CD14-positive monocyte (primary cell): ENCODE measurements around the gene LACTBL1. TPM values are rescaled to one million over a fixed set of nuclear protein-coding genes. Genes with fewer than 3 reads are reported as not detected.

ENCODE experiments used
- DNase-seq, 3 donors: peaks; one replicate each; pipeline ENCODE4 v3.0.0-alpha.2; 2011 to 2022
- H2AFZ ChIP-seq: 2 replicates; pipeline ENCODE4 v1.6.0; 2012; ENCODE audit warnings: mild to moderate bottlenecking, low read depth, low read length, inconsistent platforms; ENCODE audit not compliant: insufficient read depth, poor library complexity, severe bottlenecking
- H3K27ac ChIP-seq, 2 donors: 1 replicate in 1 of 2; 2 replicates in 1 of 2; pipeline ENCODE4 v1.5.1; 2012 to 2013; ENCODE audit warnings: low read length in 2 of 2, control low read depth in 1 of 2, inconsistent platforms in 1 of 2, low read depth in 1 of 2, mild to moderate bottlenecking in 1 of 2
- H3K27me3 ChIP-seq, 2 donors: one replicate each; pipeline versions ENCODE4 v1.6.0 to v1.6.1; 2011 to 2013; ENCODE audit warnings: low read length in 2 of 2; ENCODE audit not compliant: control insufficient read depth in 2 of 2, insufficient read depth in 2 of 2
- H3K36me3 ChIP-seq, 2 donors: replicated peaks in 1 of 2; 1 replicate in 1 of 2; 2 replicates in 1 of 2; pipeline versions ENCODE4 v1.5.1 to v1.6.1; 2012 to 2013; ENCODE audit warnings: low read length in 2 of 2, control low read depth in 1 of 2, inconsistent platforms in 1 of 2, mild to moderate bottlenecking in 1 of 2; ENCODE audit not compliant: insufficient read depth in 2 of 2, control insufficient read depth in 1 of 2
- H3K4me1 ChIP-seq, 2 donors: 1 replicate in 1 of 2; 2 replicates in 1 of 2; pipeline versions ENCODE4 v1.5.1 to v1.6.1; 2012 to 2013; ENCODE audit warnings: low read length in 2 of 2, control low read depth in 1 of 2, inconsistent platforms in 1 of 2, mild to moderate bottlenecking in 1 of 2, moderate library complexity in 1 of 2; ENCODE audit not compliant: insufficient read depth in 2 of 2, control insufficient read depth in 1 of 2
- H3K4me2 ChIP-seq: replicated peaks from 2 replicates; pipeline ENCODE3; 2012; ENCODE audit warnings: low read length, moderate library complexity, mild to moderate bottlenecking; ENCODE audit not compliant: poor library complexity, severe bottlenecking; ENCODE audit errors: extremely low read depth
- H3K4me3 ChIP-seq, 3 experiments: fragments of 200-600 bp in 1 of 3; sonication (generic) in 1 of 3; replicated peaks in 1 of 3; 1 replicate in 2 of 3; 2 replicates in 1 of 3; pipeline ENCODE4 v1.5.1; 2011 to 2013; ENCODE audit warnings: low read length in 3 of 3, mild to moderate bottlenecking in 3 of 3, control low read depth in 2 of 3, low read depth in 2 of 3, inconsistent platforms in 1 of 3, moderate library complexity in 1 of 3
- H3K79me2 ChIP-seq: 2 replicates; pipeline ENCODE4 v1.6.0; 2012; ENCODE audit warnings: mild to moderate bottlenecking, control low read depth, inconsistent platforms, low read length, moderate library complexity; ENCODE audit not compliant: insufficient read depth
- H3K9ac ChIP-seq: 2 replicates; pipeline ENCODE4 v1.6.0; 2017; ENCODE audit warnings: low read length, mild to moderate bottlenecking; ENCODE audit not compliant: insufficient read depth, poor library complexity, severe bottlenecking
- H3K9me3 ChIP-seq, 2 donors: replicated peaks in 1 of 2; 1 replicate in 1 of 2; 2 replicates in 1 of 2; pipeline versions ENCODE4 v1.5.1 to v1.6.1; 2012 to 2013; ENCODE audit warnings: low read length in 2 of 2, control low read depth in 1 of 2; ENCODE audit not compliant: control insufficient read depth in 1 of 2, insufficient read depth in 1 of 2
- H4K20me1 ChIP-seq: 2 replicates; pipeline ENCODE4 v1.6.0; 2012; ENCODE audit warnings: mild to moderate bottlenecking, low read length, control low read depth, moderate library complexity; ENCODE audit not compliant: insufficient read depth
- H3K27ac Mint-ChIP-seq, 7 donors: one replicate each; pipeline ENCODE4 v1.8.0; 2020; ENCODE audit warnings: mild to moderate bottlenecking in 7 of 7, mixed read lengths in 7 of 7, moderate library complexity in 6 of 7, inconsistent platforms in 2 of 7
- H3K27me3 Mint-ChIP-seq, 3 donors: one replicate each; pipeline ENCODE4 v1.8.0; 2021 to 2022; ENCODE audit warnings: low read depth in 3 of 3, mild to moderate bottlenecking in 3 of 3, mixed read lengths in 3 of 3, moderate library complexity in 3 of 3, inconsistent platforms in 1 of 3
- H3K36me3 Mint-ChIP-seq, 2 donors: one replicate each; pipeline ENCODE4 v1.8.0; 2020; ENCODE audit warnings: mixed read lengths in 2 of 2, inconsistent platforms in 1 of 2, mild to moderate bottlenecking in 1 of 2
- H3K4me1 Mint-ChIP-seq: one replicate; pipeline ENCODE4 v1.8.0; 2020; ENCODE audit warnings: mild to moderate bottlenecking, mixed read lengths
- H3K4me3 Mint-ChIP-seq, 2 donors: one replicate each; pipeline ENCODE4 v1.8.0; 2020; ENCODE audit warnings: mild to moderate bottlenecking in 2 of 2, mixed read lengths in 2 of 2, moderate library complexity in 1 of 2
- H3K9me3 Mint-ChIP-seq, 7 donors: one replicate each; pipeline ENCODE4 v1.8.0; 2020 to 2022; ENCODE audit warnings: mixed read lengths in 7 of 7, mild to moderate bottlenecking in 6 of 7, moderate library complexity in 6 of 7, inconsistent platforms in 2 of 7
- WGBS: methylation state at CpG from one replicate; pipeline ENCODE4 v1.1.5; 2013; ENCODE audit warnings: missing lambda C conversion rate; ENCODE audit not compliant: insufficient coverage; 5-methylcytosine and 5-hydroxymethylcytosine counted together
- intact Hi-C, 2 donors: fragments of 100-400 bp; cut with micrococcal nuclease; formaldehyde crosslinking; loops; one replicate each; pipeline versions ENCODE4 v1.15.0 to v1.15.1; 2023
- polyA plus RNA-seq, 3 donors: library from polyadenylated mRNA; depleted of rRNA in 1 of 3; unstranded in 2 of 3; stranded (reverse) in 1 of 3; fragments of 300-500 nt in 2 of 3; fragments of >200 nt in 1 of 3; fragmentation: Illumina TruSeq in 2 of 3; gene quantifications; 1 replicate in 2 of 3; 2 replicates in 1 of 3; pipeline ENCODE4 v1.2.3, GENCODE V29; 2012 to 2021
- TF ChIP-seq, protein P1 (sequence below): fragments of 200-600 bp; IDR thresholded peaks from one replicate; pipeline ENCODE4 v1.8.0; 2022; ENCODE audit warnings: antibody characterized with exemption, mild to moderate bottlenecking

LACTBL1 gene
- polyA plus RNA-seq, 3 donors = not detected

DNA sequence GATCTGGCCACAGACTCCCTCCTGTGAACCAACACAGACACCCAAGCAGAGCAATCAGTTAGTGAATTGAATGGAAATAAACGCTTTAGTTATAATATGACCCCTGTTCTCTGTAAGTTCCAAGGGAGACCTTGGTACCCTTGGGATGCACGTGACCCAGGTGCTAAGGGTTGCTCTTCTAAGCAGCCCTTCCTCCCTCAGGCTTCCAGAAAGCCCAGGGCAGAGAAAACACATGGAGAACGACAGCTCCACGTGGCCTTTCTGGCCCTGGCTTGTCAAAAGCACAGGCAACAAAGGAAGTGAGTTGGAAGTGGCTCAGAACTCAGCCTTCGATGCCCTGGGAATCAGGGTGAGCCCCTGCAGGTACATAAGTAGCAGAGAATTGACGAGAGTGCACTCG lies 57.4 kb downstream of the LACTBL1 start:
- intact Hi-C loops = no loop called here
- Mint-ChIP-seq H3K9me3 (peaks cover 0 to 2% (median 0%) of the 10 kb centered on the region in 7 donors), H3K27me3 (peaks cover 3 to 8% (median 7%) of the 10 kb centered on the region in 3 donors), H3K4me3 (no peak overlapping the region), H3K36me3 (no peaks in the 10 kb centered on the region), H3K4me1 (no peaks in the 10 kb centered on the region), H3K27ac (no peak overlapping the region)
- Histone ChIP-seq H2AFZ (no peak overlapping the region), H3K4me3 (no peak overlapping the region), H3K4me1 (no peaks in the 10 kb centered on the region), H3K27ac (no peak overlapping the region), H3K4me2 (no peak overlapping the region), H3K9ac (no peak overlapping the region), H3K36me3 (no peaks in the 10 kb centered on the region), H4K20me1 (no peaks in the 10 kb centered on the region), H3K9me3 (no peaks in the 10 kb centered on the region), H3K27me3 (no peaks in the 10 kb centered on the region), H3K79me2 (no peaks in the 10 kb centered on the region)
- 82% methylated on average over 5 of the region's 7 CpGs for WGBS
- TF ChIP-seq, protein P1, sequence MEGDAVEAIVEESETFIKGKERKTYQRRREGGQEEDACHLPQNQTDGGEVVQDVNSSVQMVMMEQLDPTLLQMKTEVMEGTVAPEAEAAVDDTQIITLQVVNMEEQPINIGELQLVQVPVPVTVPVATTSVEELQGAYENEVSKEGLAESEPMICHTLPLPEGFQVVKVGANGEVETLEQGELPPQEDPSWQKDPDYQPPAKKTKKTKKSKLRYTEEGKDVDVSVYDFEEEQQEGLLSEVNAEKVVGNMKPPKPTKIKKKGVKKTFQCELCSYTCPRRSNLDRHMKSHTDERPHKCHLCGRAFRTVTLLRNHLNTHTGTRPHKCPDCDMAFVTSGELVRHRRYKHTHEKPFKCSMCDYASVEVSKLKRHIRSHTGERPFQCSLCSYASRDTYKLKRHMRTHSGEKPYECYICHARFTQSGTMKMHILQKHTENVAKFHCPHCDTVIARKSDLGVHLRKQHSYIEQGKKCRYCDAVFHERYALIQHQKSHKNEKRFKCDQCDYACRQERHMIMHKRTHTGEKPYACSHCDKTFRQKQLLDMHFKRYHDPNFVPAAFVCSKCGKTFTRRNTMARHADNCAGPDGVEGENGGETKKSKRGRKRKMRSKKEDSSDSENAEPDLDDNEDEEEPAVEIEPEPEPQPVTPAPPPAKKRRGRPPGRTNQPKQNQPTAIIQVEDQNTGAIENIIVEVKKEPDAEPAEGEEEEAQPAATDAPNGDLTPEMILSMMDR = no peak
- no peak for DNase-seq

DNA sequence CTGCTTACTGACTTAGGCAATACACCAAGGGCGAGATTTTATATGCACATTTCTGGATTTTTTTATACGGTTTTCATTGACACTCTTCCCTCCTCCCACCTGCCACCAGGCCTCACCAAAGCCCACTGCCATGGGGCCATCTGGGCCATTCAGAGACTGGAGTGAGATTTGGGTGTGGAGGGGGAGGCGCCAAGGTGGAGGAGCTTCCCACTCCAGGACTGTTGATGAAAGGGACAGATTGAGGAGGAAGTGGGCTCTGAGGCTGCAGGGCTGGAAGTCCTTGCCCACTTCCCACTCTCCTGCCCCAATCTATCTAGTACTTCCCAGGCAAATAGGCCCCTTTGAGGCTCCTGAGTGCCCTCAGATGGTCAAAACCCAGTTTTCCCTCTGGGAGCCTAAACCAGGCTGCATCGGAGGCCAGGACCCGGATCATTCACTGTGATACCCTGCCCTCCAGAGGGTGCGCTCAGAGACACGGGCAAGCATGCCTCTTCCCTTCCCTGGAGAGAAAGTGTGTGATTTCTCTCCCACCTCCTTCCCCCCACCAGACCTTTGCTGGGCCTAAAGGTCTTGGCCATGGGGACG lies 57.9 kb downstream of the LACTBL1 start:
- no peaks in the 10 kb centered on the region for H3K36me3 ChIP-seq
- no peak overlapping the region for H3K4me2 ChIP-seq
- H3K4me3 ChIP-seq = no peak overlapping the region
- peaks cover 3 to 8% (median 7%) of the 10 kb centered on the region in 3 donors for H3K27me3 Mint-ChIP-seq
- H3K27ac Mint-ChIP-seq = no peak overlapping the region
- no peak overlapping the region for H3K9ac ChIP-seq
- H3K9me3 Mint-ChIP-seq = peaks cover 0 to 2% (median 0%) of the 10 kb centered on the region in 7 donors
- no peak overlapping the region for H2AFZ ChIP-seq
- H3K4me1 ChIP-seq = no peaks in the 10 kb centered on the region
- H3K9me3 ChIP-seq = no peaks in the 10 kb centered on the region
- no peaks in the 10 kb centered on the region for H4K20me1 ChIP-seq
- no peak overlapping the region for H3K27ac ChIP-seq
- no peaks in the 10 kb centered on the region for H3K79me2 ChIP-seq
- DNase-seq = no peak
- H3K36me3 Mint-ChIP-seq = no peaks in the 10 kb centered on the region
- H3K4me3 Mint-ChIP-seq = no peak overlapping the region
- intact Hi-C loops = no loop called here
- TF ChIP-seq, protein P1 = no peak
- no peaks in the 10 kb centered on the region for H3K27me3 ChIP-seq
- H3K4me1 Mint-ChIP-seq = no peaks in the 10 kb centered on the region
- 83% methylated on average over 1 of the region's 8 CpGs for WGBS
